Measurements from ENCODE around the gene PRDM16. TPM values are rescaled to one million over a fixed set of nuclear protein-coding genes. Genes with fewer than 3 reads are reported as not detected.

PRDM16 gene
- total RNA-seq, 1 donor: 6.5 TPM

DNA sequence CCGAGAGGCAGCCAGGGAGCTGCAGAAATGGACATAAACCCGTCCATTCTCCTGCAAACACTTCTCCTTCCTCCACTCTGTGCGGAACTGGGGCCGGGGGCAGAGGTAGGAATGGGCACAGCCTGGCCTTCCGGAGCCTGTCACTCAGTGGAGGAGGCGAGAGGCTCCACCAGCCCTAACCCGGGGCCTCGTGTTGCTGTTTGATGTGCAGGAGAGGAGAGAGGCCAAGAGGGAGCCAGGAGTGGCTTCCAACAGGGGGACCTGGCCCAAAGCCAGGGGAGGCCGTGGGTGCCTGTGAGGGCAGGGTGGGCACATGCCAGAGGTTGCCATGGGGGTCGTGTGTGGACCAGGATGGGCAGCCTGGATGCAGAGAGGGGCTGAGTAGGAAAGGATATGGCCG lies 227.3 kb downstream of the PRDM16 start:
- peak; percentile 65 for DNase-seq (ENCODE audit: insufficient read length, low spot score, missing footprints)
- H3K27ac ChIP-seq (ENCODE audit: low read depth, low read length): no peak overlapping the region
- no peaks in the 10 kb centered on the region for H3K27me3 ChIP-seq (ENCODE audit: insufficient read depth, low read length)
- H4K20me1 ChIP-seq (ENCODE audit: insufficient read depth, low read length): no peaks in the 10 kb centered on the region
- H3K36me3 ChIP-seq (ENCODE audit: insufficient read depth, low read length): no peaks in the 10 kb centered on the region
- H3K4me1 ChIP-seq (ENCODE audit: insufficient read depth, low read length): no peaks in the 10 kb centered on the region
- H3K9me3 ChIP-seq (ENCODE audit: low read depth, low read length): no peaks in the 10 kb centered on the region
- H3K4me3 ChIP-seq (ENCODE audit: insufficient read depth, low read length): no peak overlapping the region
- TF ChIP-seq, protein P1, sequence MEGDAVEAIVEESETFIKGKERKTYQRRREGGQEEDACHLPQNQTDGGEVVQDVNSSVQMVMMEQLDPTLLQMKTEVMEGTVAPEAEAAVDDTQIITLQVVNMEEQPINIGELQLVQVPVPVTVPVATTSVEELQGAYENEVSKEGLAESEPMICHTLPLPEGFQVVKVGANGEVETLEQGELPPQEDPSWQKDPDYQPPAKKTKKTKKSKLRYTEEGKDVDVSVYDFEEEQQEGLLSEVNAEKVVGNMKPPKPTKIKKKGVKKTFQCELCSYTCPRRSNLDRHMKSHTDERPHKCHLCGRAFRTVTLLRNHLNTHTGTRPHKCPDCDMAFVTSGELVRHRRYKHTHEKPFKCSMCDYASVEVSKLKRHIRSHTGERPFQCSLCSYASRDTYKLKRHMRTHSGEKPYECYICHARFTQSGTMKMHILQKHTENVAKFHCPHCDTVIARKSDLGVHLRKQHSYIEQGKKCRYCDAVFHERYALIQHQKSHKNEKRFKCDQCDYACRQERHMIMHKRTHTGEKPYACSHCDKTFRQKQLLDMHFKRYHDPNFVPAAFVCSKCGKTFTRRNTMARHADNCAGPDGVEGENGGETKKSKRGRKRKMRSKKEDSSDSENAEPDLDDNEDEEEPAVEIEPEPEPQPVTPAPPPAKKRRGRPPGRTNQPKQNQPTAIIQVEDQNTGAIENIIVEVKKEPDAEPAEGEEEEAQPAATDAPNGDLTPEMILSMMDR (IDR thresholded peaks at IDR 0.05; ENCODE audit: extremely low read depth, low read depth, low read length): no peak
- H3K79me2 ChIP-seq (ENCODE audit: insufficient read depth, low read length): no peaks in the 10 kb centered on the region
- H3K4me2 ChIP-seq (ENCODE audit: insufficient read depth, low read length): no peak overlapping the region
- no peak overlapping the region for H2AFZ ChIP-seq (ENCODE audit: low read length)

DNA sequence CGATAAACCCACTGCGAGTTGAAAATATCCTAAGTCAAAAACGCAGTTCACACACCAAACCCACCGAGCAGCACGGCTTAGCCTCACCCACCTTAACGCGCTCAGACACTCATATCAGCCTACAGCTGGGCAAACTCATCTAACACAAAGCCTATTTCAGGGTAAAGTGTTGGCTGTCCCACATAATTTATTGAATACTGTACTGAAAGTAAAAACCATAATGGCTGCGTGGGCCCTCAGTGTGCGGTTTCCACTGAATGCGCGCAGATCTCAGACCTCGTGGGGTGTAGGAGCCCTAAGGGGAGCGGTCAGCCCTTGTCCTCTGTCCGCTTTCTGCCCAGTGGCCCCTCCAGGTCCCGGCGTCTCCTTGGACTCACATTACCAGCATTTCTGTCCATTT lies 227.8 kb downstream of the PRDM16 start:
- Histone ChIP-seq H4K20me1 (ENCODE audit: insufficient read depth, low read length) (no peaks in the 10 kb centered on the region), H3K9me3 (ENCODE audit: low read depth, low read length) (no peaks in the 10 kb centered on the region), H3K27me3 (ENCODE audit: insufficient read depth, low read length) (no peaks in the 10 kb centered on the region), H3K27ac (ENCODE audit: low read depth, low read length) (no peak overlapping the region), H3K79me2 (ENCODE audit: insufficient read depth, low read length) (no peaks in the 10 kb centered on the region), H3K4me2 (ENCODE audit: insufficient read depth, low read length) (no peak overlapping the region), H3K4me1 (ENCODE audit: insufficient read depth, low read length) (no peaks in the 10 kb centered on the region), H3K4me3 (ENCODE audit: insufficient read depth, low read length) (no peak overlapping the region), H3K36me3 (ENCODE audit: insufficient read depth, low read length) (no peaks in the 10 kb centered on the region), H2AFZ (ENCODE audit: low read length) (no peak overlapping the region)
- DNase-seq (ENCODE audit: insufficient read length, low spot score, missing footprints): peak; percentile 80
- TF ChIP-seq, protein P1 (IDR thresholded peaks at IDR 0.05; ENCODE audit: extremely low read depth, low read depth, low read length): no peak

DNA sequence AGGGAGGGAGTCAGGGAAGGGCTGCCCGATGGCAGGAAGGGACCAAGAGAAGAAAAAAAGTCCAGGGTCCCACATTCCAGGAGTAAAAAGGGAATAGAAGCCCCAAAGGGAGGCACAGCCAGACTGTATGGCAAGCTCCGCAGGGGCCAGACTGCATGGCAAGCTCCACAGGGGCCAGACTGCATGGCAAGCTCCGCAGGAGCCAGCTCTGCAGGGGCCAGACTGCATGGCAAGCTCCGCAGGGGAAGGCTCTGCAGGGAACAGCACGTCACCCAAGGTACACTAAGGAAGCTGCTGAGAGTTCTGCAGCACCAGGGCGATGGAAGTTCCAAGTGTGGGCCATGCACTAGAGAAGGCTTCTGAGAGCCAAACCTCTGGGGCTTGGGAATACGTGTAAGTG lies 228.8 kb downstream of the PRDM16 start:
- no peak overlapping the region for H2AFZ ChIP-seq (ENCODE audit: low read length)
- TF ChIP-seq, protein P1 (IDR thresholded peaks at IDR 0.05; ENCODE audit: extremely low read depth, low read depth, low read length): no peak
- H3K9me3 ChIP-seq (ENCODE audit: low read depth, low read length): no peaks in the 10 kb centered on the region
- no peak for DNase-seq (ENCODE audit: insufficient read length, low spot score, missing footprints)
- no peaks in the 10 kb centered on the region for H3K36me3 ChIP-seq (ENCODE audit: insufficient read depth, low read length)
- H3K27me3 ChIP-seq (ENCODE audit: insufficient read depth, low read length): no peaks in the 10 kb centered on the region
- H3K4me2 ChIP-seq (ENCODE audit: insufficient read depth, low read length): no peak overlapping the region
- no peak overlapping the region for H3K27ac ChIP-seq (ENCODE audit: low read depth, low read length)
- H4K20me1 ChIP-seq (ENCODE audit: insufficient read depth, low read length): no peaks in the 10 kb centered on the region
- H3K4me1 ChIP-seq (ENCODE audit: insufficient read depth, low read length): no peaks in the 10 kb centered on the region
- H3K4me3 ChIP-seq (ENCODE audit: insufficient read depth, low read length): no peak overlapping the region
- H3K79me2 ChIP-seq (ENCODE audit: insufficient read depth, low read length): no peaks in the 10 kb centered on the region

DNA sequence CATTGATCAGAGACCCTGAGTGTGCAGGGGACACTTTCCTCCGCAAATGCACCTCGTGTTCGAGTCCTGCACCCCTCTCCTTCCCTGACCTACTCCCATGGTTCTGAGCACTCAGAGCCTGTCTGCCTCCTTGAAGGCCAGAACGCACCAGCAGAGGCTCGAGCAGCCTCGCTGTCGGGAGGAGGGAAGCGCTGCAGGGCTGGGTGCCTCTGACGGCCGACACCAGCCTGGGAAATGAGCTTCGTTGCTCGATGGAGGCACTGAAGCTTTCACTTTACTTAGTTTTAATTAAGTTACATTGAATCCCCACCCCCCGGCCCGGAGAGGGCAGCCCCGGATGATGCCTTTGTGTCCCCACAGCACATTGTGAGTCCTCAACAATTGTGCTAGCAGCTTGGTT lies 229.2 kb downstream of the PRDM16 start:
- H2AFZ ChIP-seq (ENCODE audit: low read length): no peak overlapping the region
- H3K4me3 ChIP-seq (ENCODE audit: insufficient read depth, low read length): no peak overlapping the region
- TF ChIP-seq, protein P1 (IDR thresholded peaks at IDR 0.05; ENCODE audit: extremely low read depth, low read depth, low read length): no peak
- H3K36me3 ChIP-seq (ENCODE audit: insufficient read depth, low read length): no peaks in the 10 kb centered on the region
- no peak overlapping the region for H3K27ac ChIP-seq (ENCODE audit: low read depth, low read length)
- peak; percentile 66 for DNase-seq (ENCODE audit: insufficient read length, low spot score, missing footprints)
- H3K4me2 ChIP-seq (ENCODE audit: insufficient read depth, low read length): no peak overlapping the region
- no peaks in the 10 kb centered on the region for H3K9me3 ChIP-seq (ENCODE audit: low read depth, low read length)
- no peaks in the 10 kb centered on the region for H3K79me2 ChIP-seq (ENCODE audit: insufficient read depth, low read length)
- H3K4me1 ChIP-seq (ENCODE audit: insufficient read depth, low read length): no peaks in the 10 kb centered on the region
- no peaks in the 10 kb centered on the region for H3K27me3 ChIP-seq (ENCODE audit: insufficient read depth, low read length)
- H4K20me1 ChIP-seq (ENCODE audit: insufficient read depth, low read length): no peaks in the 10 kb centered on the region

Measured in osteoblast (primary cell).